GM20000 (cell line): Measurements from ENCODE around the gene CAGE1.

Source experiments
- DNase-seq: peaks from one replicate; pipeline ENCODE4 v3.0.0; 2012; ENCODE audit warnings: low spot score
- CTCF ChIP-seq: IDR thresholded peaks from 2 replicates; pipeline ENCODE4 v1.5.1; 2012; ENCODE audit warnings: mild to moderate bottlenecking, control low read depth; ENCODE audit errors: extremely low read depth, missing control alignments

CAGE1 gene

GRCh38 chr6:7282097-7282906, 107.2 kb downstream of the CAGE1 start:
- TF ChIP-seq CTCF = no peak
- DNase-seq = no peak
